Measurements from ENCODE around the gene PJA1. TPM values are rescaled to one million over a fixed set of nuclear protein-coding genes. Genes with fewer than 3 reads are reported as not detected.

The PJA1 gene
- total RNA-seq, 2 experiments from 2014 or later: 36.5 to 37.6 TPM

- intact Hi-C loops (cut with DNase I, micrococcal nuclease): no loop called here
- no peak for DNase-seq
- Histone ChIP-seq H3K9me3 (ENCODE audit: control insufficient read depth in 1 of 2, insufficient read depth in 1 of 2, low read length in 2 of 2) (no peaks in the 10 kb centered on the region), H3K36me3 (ENCODE audit: insufficient read depth, low read length) (no peaks in the 10 kb centered on the region), H3K4me1 (ENCODE audit: insufficient read depth, low read length) (no peaks in the 10 kb centered on the region), H3K27me3 (ENCODE audit: control insufficient read depth in 1 of 2, insufficient read depth in 2 of 2, low read length in 2 of 2) (no peaks in the 10 kb centered on the region), H3K4me3 (ENCODE audit: low read length) (no peak overlapping the region), H3K27ac (ENCODE audit: low read depth in 1 of 2, low read length in 2 of 2) (no peak overlapping the region)
- H3K4me3 Mint-ChIP-seq: no peak overlapping the region
- POLR2A ChIA-PET: no interaction called here
- no peak overlapping the region for H3K27ac Mint-ChIP-seq
- CTCF ChIA-PET: no interaction called here
- no peaks in the 10 kb centered on the region for H3K9me3 Mint-ChIP-seq
- no peak for TF ChIP-seq CTCF (IDR thresholded peaks at IDR 0.05)
- no peaks in the 10 kb centered on the region for H3K27me3 Mint-ChIP-seq
- ATAC-seq (ENCODE audit: poor library complexity): no peak
- no peaks in the 10 kb centered on the region for H3K36me3 Mint-ChIP-seq (ENCODE audit: low read depth)
- no peaks in the 10 kb centered on the region for H3K4me1 Mint-ChIP-seq (ENCODE audit: low read depth)
Observed at GRCh38 chrX:69195192-69195591, 29.9 kb upstream of the PJA1 start.

GRCh38 chrX:69192603-69193002 lies 27.4 kb upstream of the PJA1 start:
- Histone ChIP-seq H3K36me3 (ENCODE audit: insufficient read depth, low read length) (no peaks in the 10 kb centered on the region), H3K9me3 (ENCODE audit: control insufficient read depth in 1 of 2, insufficient read depth in 1 of 2, low read length in 2 of 2) (no peaks in the 10 kb centered on the region), H3K27me3 (ENCODE audit: control insufficient read depth in 1 of 2, insufficient read depth in 2 of 2, low read length in 2 of 2) (no peaks in the 10 kb centered on the region), H3K4me1 (ENCODE audit: insufficient read depth, low read length) (no peaks in the 10 kb centered on the region), H3K4me3 (ENCODE audit: low read length) (no peak overlapping the region), H3K27ac (ENCODE audit: low read depth in 1 of 2, low read length in 2 of 2) (no peak overlapping the region)
- Mint-ChIP-seq H3K27ac (no peak overlapping the region), H3K9me3 (no peaks in the 10 kb centered on the region), H3K4me3 (no peak overlapping the region), H3K4me1 (ENCODE audit: low read depth) (no peaks in the 10 kb centered on the region), H3K36me3 (ENCODE audit: low read depth) (no peaks in the 10 kb centered on the region), H3K27me3 (no peaks in the 10 kb centered on the region)
- POLR2A ChIA-PET: no interaction called here
- CTCF ChIA-PET: no interaction called here
- ATAC-seq (ENCODE audit: poor library complexity) (no peak), DNase-seq (no peak)
- TF ChIP-seq CTCF (IDR thresholded peaks at IDR 0.05): no peak
- intact Hi-C loops (cut with DNase I, micrococcal nuclease): no loop called here

- no peaks in the 10 kb centered on the region for H3K9me3 ChIP-seq (ENCODE audit: control insufficient read depth in 1 of 2, insufficient read depth in 1 of 2, low read length in 2 of 2)
- H3K27me3 Mint-ChIP-seq: no peaks in the 10 kb centered on the region
Observed at GRCh38 chrX:69189576-69190371, 24.5 kb upstream of the PJA1 start.

More at GRCh38 chrX:69189576-69190371, 24.5 kb upstream of the PJA1 start:
- CTCF ChIA-PET: no interaction called here
- H3K27ac ChIP-seq (ENCODE audit: low read depth in 1 of 2, low read length in 2 of 2): no peak overlapping the region
- H3K27me3 ChIP-seq (ENCODE audit: control insufficient read depth in 1 of 2, insufficient read depth in 2 of 2, low read length in 2 of 2): no peaks in the 10 kb centered on the region
- DNase-seq: no peak
- no peaks in the 10 kb centered on the region for H3K36me3 ChIP-seq (ENCODE audit: insufficient read depth, low read length)
- Mint-ChIP-seq H3K4me3 (no peak overlapping the region), H3K27ac (no peak overlapping the region), H3K9me3 (no peaks in the 10 kb centered on the region), H3K36me3 (ENCODE audit: low read depth) (no peaks in the 10 kb centered on the region), H3K4me1 (ENCODE audit: low read depth) (no peaks in the 10 kb centered on the region)
- POLR2A ChIA-PET: no interaction called here
- no peaks in the 10 kb centered on the region for H3K4me1 ChIP-seq (ENCODE audit: insufficient read depth, low read length)
- no peak for ATAC-seq (ENCODE audit: poor library complexity)
- H3K4me3 ChIP-seq (ENCODE audit: low read length): no peak overlapping the region
- TF ChIP-seq CTCF (IDR thresholded peaks at IDR 0.05): no peak
- intact Hi-C loops (cut with DNase I, micrococcal nuclease): no loop called here
